K562 (cell line): ENCODE results near the gene ING1. TPM values are rescaled to one million over a fixed set of nuclear protein-coding genes. Genes with fewer than 3 reads are reported as not detected.

ENCODE experiments used
- BRF1 ChIP-seq: IDR thresholded peaks from 3 replicates; pipeline ENCODE4 v1.6.1; 2011; ENCODE audit warnings: borderline replicate concordance, mild to moderate bottlenecking; ENCODE audit not compliant: insufficient read length; ENCODE audit errors: extremely low read depth
- ETV1 ChIP-seq: fragments of 450-650 bp; conservative IDR thresholded peaks from 2 replicates; pipeline ENCODE4 v1.6.1; 2016; ENCODE audit warnings: missing genetic modification characterization, control low read depth, low read depth, missing compliant biosample characterization
- FIP1L1 ChIP-seq: fragments of 200-400 bp; formaldehyde crosslinking; IDR thresholded peaks from 2 replicates; pipeline ENCODE4 v1.6.1; 2018; ENCODE audit warnings: mild to moderate bottlenecking, low read depth, low read length; ENCODE audit not compliant: poor library complexity, severe bottlenecking
- FOXK1 ChIP-seq: sonication (generic); formaldehyde crosslinking; IDR thresholded peaks from 2 replicates; pipeline ENCODE4 v1.8.0; 2022; ENCODE audit warnings: missing genetic modification reagents, mild to moderate bottlenecking, borderline replicate concordance
- HDAC3 ChIP-seq: fragments of 450-650 bp; IDR thresholded peaks from 2 replicates; pipeline ENCODE4 v1.6.1; 2018; ENCODE audit warnings: borderline replicate concordance, mild to moderate bottlenecking, moderate library complexity; ENCODE audit not compliant: partially characterized antibody
- HEY1 ChIP-seq: fragments of 250-450 bp; sonication (Bioruptor Pico); IDR thresholded peaks from 2 replicates; pipeline ENCODE4 v1.5.0; 2020; ENCODE audit warnings: mild to moderate bottlenecking, moderate library complexity, borderline replicate concordance
- HIVEP1 ChIP-seq: fragments of 250-450 bp; sonication (Bioruptor Pico); IDR thresholded peaks from 2 replicates; pipeline ENCODE4 v1.4.0; 2020; ENCODE audit warnings: mild to moderate bottlenecking
- KAT8 ChIP-seq: fragments of 450-650 bp; IDR thresholded peaks from 2 replicates; pipeline ENCODE4 v1.6.1; 2016; ENCODE audit warnings: low read depth, mild to moderate bottlenecking
- KLF16 ChIP-seq: IDR thresholded peaks from 2 replicates; pipeline ENCODE4 v1.6.1; 2016; ENCODE audit warnings: antibody characterized with exemption
- MAFF ChIP-seq: IDR thresholded peaks from 2 replicates; pipeline ENCODE4 v1.6.1; 2012; ENCODE audit warnings: low read length, improper control_type of control experiment
- MEF2A ChIP-seq: IDR thresholded peaks from 2 replicates; pipeline ENCODE4 v1.6.1; 2011; ENCODE audit warnings: low read depth, mild to moderate bottlenecking, low read length, moderate library complexity; ENCODE audit not compliant: control insufficient read depth
- NONO ChIP-seq, 2 experiments: fragments of 200-400 bp in 1 of 2; fragments of 450-650 bp in 1 of 2; formaldehyde crosslinking in 1 of 2; IDR thresholded peaks; 2 replicates each; pipeline ENCODE4 v1.6.1; 2017; ENCODE audit warnings: low read depth in 2 of 2, mild to moderate bottlenecking in 2 of 2, moderate library complexity in 2 of 2, low read length in 1 of 2
- POLR2AphosphoS2 ChIP-seq: IDR thresholded peaks from 2 replicates; pipeline ENCODE4 v1.6.1; 2012; ENCODE audit warnings: low read length, improper control_type of control experiment
- POLR2G ChIP-seq: fragments of 200-400 bp; formaldehyde crosslinking; IDR thresholded peaks from 2 replicates; pipeline ENCODE4 v1.6.1; 2017; ENCODE audit warnings: low read depth, mild to moderate bottlenecking, antibody characterized with exemption, low read length, moderate library complexity
- RB1 ChIP-seq: fragments of 450-650 bp; IDR thresholded peaks from 2 replicates; pipeline ENCODE4 v1.6.1; 2017; ENCODE audit warnings: low read depth, mild to moderate bottlenecking
- SIN3A ChIP-seq, 2 experiments: fragments of 150-350 bp in 1 of 2; IDR thresholded peaks; 2 replicates each; pipeline ENCODE4 v1.6.1; 2011 to 2016; ENCODE audit warnings: borderline replicate concordance in 2 of 2, low read depth in 2 of 2, low read length in 2 of 2, mild to moderate bottlenecking in 2 of 2, moderate library complexity in 2 of 2; ENCODE audit not compliant: control insufficient read depth in 1 of 2
- SMARCA5 ChIP-seq: fragments of 450-650 bp; IDR thresholded peaks from 2 replicates; pipeline ENCODE4 v1.6.1; 2016
- SMARCC2 ChIP-seq: fragments of 450-650 bp; IDR thresholded peaks from 2 replicates; pipeline ENCODE4 v1.6.1; 2017; ENCODE audit warnings: antibody characterized with exemption, moderate library complexity, mild to moderate bottlenecking, low read depth
- TAF1 ChIP-seq: IDR thresholded peaks from 2 replicates; pipeline ENCODE4 v1.6.1; 2011; ENCODE audit warnings: mild to moderate bottlenecking, low read length, moderate library complexity; ENCODE audit not compliant: insufficient read depth, control insufficient read depth, severe bottlenecking; ENCODE audit errors: extremely low read depth
- TBL1XR1 ChIP-seq, 2 experiments: IDR thresholded peaks; 2 replicates each; pipeline ENCODE4 v1.6.1; 2012; ENCODE audit warnings: improper control_type of control experiment in 2 of 2, low read length in 2 of 2, mild to moderate bottlenecking in 1 of 2
- TBP ChIP-seq: optimal IDR thresholded peaks from 2 replicates; pipeline ENCODE3; 2011; ENCODE audit warnings: low read depth, low read length, improper control_type of control experiment
- ZNF143 ChIP-seq: sonication (generic); formaldehyde crosslinking; IDR thresholded peaks from 2 replicates; pipeline ENCODE4 v1.9.0; 2022; ENCODE audit warnings: mild to moderate bottlenecking, missing genetic modification reagents
- ZNF445 ChIP-seq: fragments of 250-450 bp; sonication (Bioruptor Pico); IDR thresholded peaks from 2 replicates; pipeline ENCODE4 v1.4.0; 2020; ENCODE audit warnings: low read depth, mild to moderate bottlenecking, moderate library complexity
- ZNF766 ChIP-seq: fragments of 200-800 bp; sonication (Bioruptor generic); conservative IDR thresholded peaks from 2 replicates; pipeline ENCODE4 v1.6.1; 2016; ENCODE audit warnings: missing genetic modification characterization, missing compliant biosample characterization
- polyA plus RNA-seq, 8 experiments: library from polyadenylated mRNA; depleted of rRNA in 4 of 8; stranded (reverse) in 5 of 8; unstranded in 3 of 8; fragments of >200 nt; fragmentation: Nextera tagmentation in 2 of 8; fragmentation: Illumina TruSeq in 1 of 8; extraction: Ambion mirVana in 2 of 8; extraction: Trizol in 1 of 8; gene quantifications; 2 replicates each; pipeline versions ENCODE4 v1.2.1 to v1.2.3, GENCODE V29; 2011 to 2014; ENCODE audit warnings: inconsistent platforms in 1 of 8, missing spikeins in 1 of 8
- total RNA-seq, 7 experiments: library from RNA; depleted of rRNA in 6 of 7; stranded (reverse); fragments of >200 nt in 6 of 7; fragmentation: Illumina TruSeq in 2 of 7; extraction: Trizol in 2 of 7; gene quantifications; 2 replicates each; pipeline versions ENCODE4 v1.2.1 to v1.2.3, GENCODE V29; 2011 to 2021; ENCODE audit warnings: low replicate concordance in 1 of 7
- TF ChIP-seq, protein P1 (sequence below): fragments of 450-650 bp; IDR thresholded peaks from 2 replicates; pipeline ENCODE4 v1.6.1; 2017; ENCODE audit warnings: antibody characterized with exemption
- TF ChIP-seq, protein P2 (sequence below): IDR thresholded peaks from 3 replicates; pipeline ENCODE4 v1.6.1; 2011; ENCODE audit warnings: borderline replicate concordance, mild to moderate bottlenecking, moderate library complexity; ENCODE audit not compliant: insufficient read length; ENCODE audit errors: extremely low read depth

Gene ING1
- total and polyA plus RNA-seq, 9 of the 15 experiments (the other 6 are each of a cell fraction or from before 2014, with no cell fraction given) = 1.0 to 20.1 (median 8.2) TPM

DNA sequence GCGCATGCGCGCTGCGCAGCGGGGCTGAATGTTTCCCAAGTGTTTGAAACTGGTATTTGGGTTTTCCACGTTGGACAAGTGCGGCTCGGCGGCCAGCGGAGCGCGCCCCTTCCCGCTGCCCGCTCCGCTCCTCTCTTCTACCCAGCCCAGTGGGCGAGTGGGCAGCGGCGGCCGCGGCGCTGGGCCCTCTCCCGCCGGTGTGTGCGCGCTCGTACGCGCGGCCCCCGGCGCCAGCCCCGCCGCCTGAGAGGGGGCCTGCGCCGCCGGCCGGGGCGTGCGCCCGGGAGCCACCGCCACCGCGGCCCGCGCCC is at the start of gene ING1 (continued):
- peak; percentile 11 for TF ChIP-seq TAF1
- TF ChIP-seq ETV1 (tag) = no peak
- TF ChIP-seq ZNF766 (CRISPR knock-in tag) = no peak
- no peak for TF ChIP-seq KLF16
- no peak for TF ChIP-seq POLR2AphosphoS2
- no peak for TF ChIP-seq ZNF143 (CRISPR knock-in tag)
- 0 out of 4 replicates have a peak, but pooled peaks of 1 of the 2 experiments have one; percentile 10 for TF ChIP-seq NONO (IDR thresholded peaks at IDR 0.05; ENCODE audit: low read depth in 2 of 2, low read length in 1 of 2)
- TF ChIP-seq MEF2A = no peak
- TF ChIP-seq RB1 = peak; percentile 19; the same call in 1 of the 2 replicates
- TF ChIP-seq BRF1 = no peak
- TF ChIP-seq HDAC3 = no peak
- TF ChIP-seq ZNF445 (CRISPR knock-in tag) = no peak
- no peak for TF ChIP-seq SMARCA5
- peak; percentile 32; the same call in 1 of the 2 replicates for TF ChIP-seq POLR2G
- TF ChIP-seq HIVEP1 (CRISPR knock-in tag) = no peak
- no peak for TF ChIP-seq TBL1XR1 (IDR thresholded peaks at IDR 0.05; ENCODE audit: low read length in 2 of 2)
- no peak for TF ChIP-seq SMARCC2
- peak; percentile 1 for TF ChIP-seq FIP1L1
- TF ChIP-seq, protein P1, sequence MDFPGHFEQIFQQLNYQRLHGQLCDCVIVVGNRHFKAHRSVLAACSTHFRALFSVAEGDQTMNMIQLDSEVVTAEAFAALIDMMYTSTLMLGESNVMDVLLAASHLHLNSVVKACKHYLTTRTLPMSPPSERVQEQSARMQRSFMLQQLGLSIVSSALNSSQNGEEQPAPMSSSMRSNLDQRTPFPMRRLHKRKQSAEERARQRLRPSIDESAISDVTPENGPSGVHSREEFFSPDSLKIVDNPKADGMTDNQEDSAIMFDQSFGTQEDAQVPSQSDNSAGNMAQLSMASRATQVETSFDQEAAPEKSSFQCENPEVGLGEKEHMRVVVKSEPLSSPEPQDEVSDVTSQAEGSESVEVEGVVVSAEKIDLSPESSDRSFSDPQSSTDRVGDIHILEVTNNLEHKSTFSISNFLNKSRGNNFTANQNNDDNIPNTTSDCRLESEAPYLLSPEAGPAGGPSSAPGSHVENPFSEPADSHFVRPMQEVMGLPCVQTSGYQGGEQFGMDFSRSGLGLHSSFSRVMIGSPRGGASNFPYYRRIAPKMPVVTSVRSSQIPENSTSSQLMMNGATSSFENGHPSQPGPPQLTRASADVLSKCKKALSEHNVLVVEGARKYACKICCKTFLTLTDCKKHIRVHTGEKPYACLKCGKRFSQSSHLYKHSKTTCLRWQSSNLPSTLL = no peak
- TF ChIP-seq TBP = no peak
- no peak for TF ChIP-seq MAFF
- TF ChIP-seq FOXK1 = no peak
- TF ChIP-seq, protein P2, sequence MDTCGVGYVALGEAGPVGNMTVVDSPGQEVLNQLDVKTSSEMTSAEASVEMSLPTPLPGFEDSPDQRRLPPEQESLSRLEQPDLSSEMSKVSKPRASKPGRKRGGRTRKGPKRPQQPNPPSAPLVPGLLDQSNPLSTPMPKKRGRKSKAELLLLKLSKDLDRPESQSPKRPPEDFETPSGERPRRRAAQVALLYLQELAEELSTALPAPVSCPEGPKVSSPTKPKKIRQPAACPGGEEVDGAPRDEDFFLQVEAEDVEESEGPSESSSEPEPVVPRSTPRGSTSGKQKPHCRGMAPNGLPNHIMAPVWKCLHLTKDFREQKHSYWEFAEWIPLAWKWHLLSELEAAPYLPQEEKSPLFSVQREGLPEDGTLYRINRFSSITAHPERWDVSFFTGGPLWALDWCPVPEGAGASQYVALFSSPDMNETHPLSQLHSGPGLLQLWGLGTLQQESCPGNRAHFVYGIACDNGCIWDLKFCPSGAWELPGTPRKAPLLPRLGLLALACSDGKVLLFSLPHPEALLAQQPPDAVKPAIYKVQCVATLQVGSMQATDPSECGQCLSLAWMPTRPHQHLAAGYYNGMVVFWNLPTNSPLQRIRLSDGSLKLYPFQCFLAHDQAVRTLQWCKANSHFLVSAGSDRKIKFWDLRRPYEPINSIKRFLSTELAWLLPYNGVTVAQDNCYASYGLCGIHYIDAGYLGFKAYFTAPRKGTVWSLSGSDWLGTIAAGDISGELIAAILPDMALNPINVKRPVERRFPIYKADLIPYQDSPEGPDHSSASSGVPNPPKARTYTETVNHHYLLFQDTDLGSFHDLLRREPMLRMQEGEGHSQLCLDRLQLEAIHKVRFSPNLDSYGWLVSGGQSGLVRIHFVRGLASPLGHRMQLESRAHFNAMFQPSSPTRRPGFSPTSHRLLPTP = no peak
- TF ChIP-seq HEY1 = no peak
- TF ChIP-seq SIN3A (IDR thresholded peaks at IDR 0.05; ENCODE audit: borderline replicate concordance in 2 of 2, control insufficient read depth in 1 of 2, low read depth in 2 of 2, low read length in 2 of 2) = 0 out of 4 replicates have a peak, but pooled peaks of 1 of the 2 experiments have one; percentile 5
- TF ChIP-seq KAT8 = no peak
